Measurements from ENCODE around the gene FBXW9. TPM values are rescaled to one million over a fixed set of nuclear protein-coding genes. Genes with fewer than 3 reads are reported as not detected.

Gene FBXW9
- total and polyA plus RNA-seq, 2 of the 13 experiments (the other 11 are each of a cell fraction or from before 2014, with no cell fraction given): 5.7 to 6.1 TPM

DNA sequence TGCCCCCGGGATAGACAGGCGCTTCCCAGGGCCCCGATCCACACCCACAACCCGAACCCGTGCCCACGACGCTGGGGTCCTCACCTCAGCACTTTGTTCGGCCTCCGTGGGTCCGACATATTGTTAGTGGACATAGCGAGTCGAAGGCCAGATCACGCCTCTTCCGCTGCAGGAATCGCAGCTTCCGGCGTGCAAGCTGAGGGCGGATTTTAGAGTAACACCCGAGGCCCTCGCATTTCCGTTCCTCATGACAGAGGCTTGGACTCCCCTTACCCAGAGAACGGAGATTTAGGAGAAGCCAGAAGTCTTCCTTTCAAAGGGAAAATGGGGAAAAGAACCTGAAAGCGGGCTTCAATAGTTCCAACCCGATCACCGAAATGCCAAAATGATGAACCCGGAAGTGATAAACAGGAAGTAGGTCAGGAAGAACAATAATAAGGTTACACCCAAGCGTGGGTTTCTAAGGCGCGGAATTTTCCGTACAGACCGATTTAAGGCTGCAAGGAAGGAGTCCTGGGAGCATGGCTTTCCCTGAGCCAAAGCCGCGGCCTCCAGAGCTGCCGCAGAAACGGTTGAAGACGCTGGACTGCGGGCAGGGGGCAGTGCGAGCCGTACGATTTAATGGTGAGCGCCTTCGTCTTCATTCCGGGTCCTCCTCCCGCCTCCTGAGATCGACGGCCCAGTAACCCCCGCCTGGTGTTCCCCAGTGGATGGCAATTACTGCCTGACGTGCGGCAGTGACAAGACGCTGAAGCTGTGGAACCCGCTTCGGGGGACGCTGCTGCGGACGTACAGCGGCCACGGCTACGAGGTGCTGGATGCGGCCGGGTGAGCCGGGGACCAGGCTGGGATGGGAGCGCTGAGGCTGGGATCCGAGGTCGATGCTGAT lies 26.9 kb downstream of the FBXW9 start (continued):
- TF ChIP-seq, protein P1, sequence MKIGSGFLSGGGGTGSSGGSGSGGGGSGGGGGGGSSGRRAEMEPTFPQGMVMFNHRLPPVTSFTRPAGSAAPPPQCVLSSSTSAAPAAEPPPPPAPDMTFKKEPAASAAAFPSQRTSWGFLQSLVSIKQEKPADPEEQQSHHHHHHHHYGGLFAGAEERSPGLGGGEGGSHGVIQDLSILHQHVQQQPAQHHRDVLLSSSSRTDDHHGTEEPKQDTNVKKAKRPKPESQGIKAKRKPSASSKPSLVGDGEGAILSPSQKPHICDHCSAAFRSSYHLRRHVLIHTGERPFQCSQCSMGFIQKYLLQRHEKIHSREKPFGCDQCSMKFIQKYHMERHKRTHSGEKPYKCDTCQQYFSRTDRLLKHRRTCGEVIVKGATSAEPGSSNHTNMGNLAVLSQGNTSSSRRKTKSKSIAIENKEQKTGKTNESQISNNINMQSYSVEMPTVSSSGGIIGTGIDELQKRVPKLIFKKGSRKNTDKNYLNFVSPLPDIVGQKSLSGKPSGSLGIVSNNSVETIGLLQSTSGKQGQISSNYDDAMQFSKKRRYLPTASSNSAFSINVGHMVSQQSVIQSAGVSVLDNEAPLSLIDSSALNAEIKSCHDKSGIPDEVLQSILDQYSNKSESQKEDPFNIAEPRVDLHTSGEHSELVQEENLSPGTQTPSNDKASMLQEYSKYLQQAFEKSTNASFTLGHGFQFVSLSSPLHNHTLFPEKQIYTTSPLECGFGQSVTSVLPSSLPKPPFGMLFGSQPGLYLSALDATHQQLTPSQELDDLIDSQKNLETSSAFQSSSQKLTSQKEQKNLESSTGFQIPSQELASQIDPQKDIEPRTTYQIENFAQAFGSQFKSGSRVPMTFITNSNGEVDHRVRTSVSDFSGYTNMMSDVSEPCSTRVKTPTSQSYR (CRISPR knock-in tag; IDR thresholded peaks at IDR 0.05; ENCODE audit: borderline replicate concordance): no peak
- TF ChIP-seq ZBTB20 (CRISPR knock-in tag; IDR thresholded peaks at IDR 0.05; ENCODE audit: borderline replicate concordance, low read depth) (peak; percentile 58; the same call in 1 of the 2 replicates), GATA4 (IDR thresholded peaks at IDR 0.05; ENCODE audit: borderline replicate concordance, low read depth) (peak; percentile 46; the same call in 1 of the 2 replicates), SP2 (CRISPR knock-in tag; IDR thresholded peaks at IDR 0.05) (peak; percentile 78), XRCC5 (optimal IDR thresholded peaks at IDR 0.05; ENCODE audit: low read length) (peak; percentile 81), TAF1 (CRISPR knock-in tag; IDR thresholded peaks at IDR 0.05) (peak; percentile 77), ATF1 (CRISPR knock-in tag; IDR thresholded peaks at IDR 0.05) (peak; percentile 86), SAP130 (CRISPR knock-in tag; IDR thresholded peaks at IDR 0.05; ENCODE audit: low read depth) (peak; percentile 91), ZIK1 (CRISPR knock-in tag; IDR thresholded peaks at IDR 0.05; ENCODE audit: borderline replicate concordance, low read depth) (0 out of 2 replicates have a peak, but pooled peaks have one; percentile 20), KAT8 (CRISPR knock-in tag; IDR thresholded peaks at IDR 0.05) (peak; percentile 99), ZNF562 (CRISPR knock-in tag; IDR thresholded peaks at IDR 0.05; ENCODE audit: borderline replicate concordance) (no peak), KDM5B (CRISPR knock-in tag; IDR thresholded peaks at IDR 0.05; ENCODE audit: borderline replicate concordance) (peak; percentile 15; the same call in 1 of the 2 replicates), KMT2A (CRISPR knock-in tag; IDR thresholded peaks at IDR 0.05) (peak; percentile 81), NR2C2 (CRISPR knock-in tag; IDR thresholded peaks at IDR 0.05; ENCODE audit: borderline replicate concordance) (peak; percentile 98), EP300 (IDR thresholded peaks at IDR 0.05; ENCODE audit: low read depth in 2 of 2, low read length in 2 of 2) (peak in 1 of 2 experiments; percentile 22; a peak in 1 of 4 replicates), EP300 (CRISPR knock-in tag; IDR thresholded peaks at IDR 0.05; ENCODE audit: borderline replicate concordance) (no peak)
- TF ChIP-seq, protein P2, sequence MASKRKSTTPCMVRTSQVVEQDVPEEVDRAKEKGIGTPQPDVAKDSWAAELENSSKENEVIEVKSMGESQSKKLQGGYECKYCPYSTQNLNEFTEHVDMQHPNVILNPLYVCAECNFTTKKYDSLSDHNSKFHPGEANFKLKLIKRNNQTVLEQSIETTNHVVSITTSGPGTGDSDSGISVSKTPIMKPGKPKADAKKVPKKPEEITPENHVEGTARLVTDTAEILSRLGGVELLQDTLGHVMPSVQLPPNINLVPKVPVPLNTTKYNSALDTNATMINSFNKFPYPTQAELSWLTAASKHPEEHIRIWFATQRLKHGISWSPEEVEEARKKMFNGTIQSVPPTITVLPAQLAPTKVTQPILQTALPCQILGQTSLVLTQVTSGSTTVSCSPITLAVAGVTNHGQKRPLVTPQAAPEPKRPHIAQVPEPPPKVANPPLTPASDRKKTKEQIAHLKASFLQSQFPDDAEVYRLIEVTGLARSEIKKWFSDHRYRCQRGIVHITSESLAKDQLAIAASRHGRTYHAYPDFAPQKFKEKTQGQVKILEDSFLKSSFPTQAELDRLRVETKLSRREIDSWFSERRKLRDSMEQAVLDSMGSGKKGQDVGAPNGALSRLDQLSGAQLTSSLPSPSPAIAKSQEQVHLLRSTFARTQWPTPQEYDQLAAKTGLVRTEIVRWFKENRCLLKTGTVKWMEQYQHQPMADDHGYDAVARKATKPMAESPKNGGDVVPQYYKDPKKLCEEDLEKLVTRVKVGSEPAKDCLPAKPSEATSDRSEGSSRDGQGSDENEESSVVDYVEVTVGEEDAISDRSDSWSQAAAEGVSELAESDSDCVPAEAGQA (IDR thresholded peaks at IDR 0.05; ENCODE audit: low read depth): peak; percentile 64; the same call in 1 of the 2 replicates
- TF ChIP-seq, protein P2 (CRISPR knock-in tag; IDR thresholded peaks at IDR 0.05; ENCODE audit: borderline replicate concordance): no peak
